GM19099 (cell line): ENCODE data around the gene DCXR.

ENCODE experiments used
- POLR2A ChIP-seq: IDR thresholded peaks from 3 replicates; pipeline ENCODE4 v1.6.1; 2011; ENCODE audit warnings: low read depth; ENCODE audit not compliant: insufficient read length; ENCODE audit errors: extremely low read depth

DCXR gene

GRCh38 chr17:81999976-82000802 is 37.3 kb downstream of the DCXR start:
- no peak for TF ChIP-seq POLR2A

GRCh38 chr17:81999587-81999975 is 37.9 kb downstream of the DCXR start:
- no peak for TF ChIP-seq POLR2A

DNA sequence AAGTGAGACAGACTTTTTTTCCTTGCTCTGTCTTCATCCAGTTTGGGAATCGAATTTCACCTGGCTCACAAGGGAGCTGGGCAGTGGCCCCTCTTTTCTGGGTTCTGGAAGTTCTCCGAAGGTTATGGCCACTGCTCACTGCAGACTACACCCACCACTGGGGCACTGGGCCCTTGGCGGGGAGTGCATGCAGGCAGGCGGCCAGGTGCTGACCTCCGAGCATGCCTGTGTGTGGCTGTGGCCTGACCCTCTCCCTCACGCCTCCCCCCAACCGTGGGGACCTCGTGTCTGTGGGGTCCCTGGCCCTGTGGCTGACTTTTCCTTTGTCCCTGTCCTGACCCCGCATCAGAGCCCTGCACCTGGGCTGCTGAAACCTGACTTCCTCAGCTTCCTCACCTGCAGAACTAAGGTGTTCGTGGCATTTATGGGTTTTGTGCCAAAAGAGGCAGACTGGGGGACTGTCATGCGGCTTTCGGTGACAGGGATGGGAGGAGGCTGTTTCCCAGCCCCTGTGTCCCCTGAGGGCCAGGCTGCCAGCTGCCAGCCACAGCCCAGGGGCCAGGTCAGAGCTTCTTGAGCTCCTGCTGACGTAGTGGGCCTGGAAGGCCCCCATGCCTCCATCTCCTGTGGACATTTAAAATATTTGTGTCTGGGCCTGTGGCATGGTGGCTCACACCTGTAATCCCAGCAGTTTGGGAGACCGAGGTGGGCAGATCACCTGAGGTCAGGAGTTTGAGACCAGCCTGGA is 38.6 kb downstream of the DCXR start:
- no peak for TF ChIP-seq POLR2A

DNA sequence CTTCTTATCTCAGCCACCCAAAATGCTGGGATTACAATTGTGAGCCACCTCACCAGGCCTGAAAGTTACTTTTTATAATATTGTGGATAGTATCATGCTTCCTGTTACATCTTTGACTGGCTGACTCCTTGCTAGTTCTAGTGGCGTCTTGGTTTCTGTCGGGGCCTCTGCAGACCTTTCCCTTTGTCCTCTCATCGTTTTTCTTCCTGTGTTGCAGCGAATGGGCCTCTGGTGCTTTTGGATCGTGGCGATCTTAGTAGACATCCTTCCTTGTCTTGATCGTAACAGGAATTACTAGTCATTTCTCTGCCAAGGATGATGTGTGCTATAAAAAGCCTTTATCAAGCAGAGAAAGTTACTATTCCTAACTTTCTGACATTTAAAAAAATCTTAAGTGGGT is 39.3 kb downstream of the DCXR start:
- no peak for TF ChIP-seq POLR2A

DNA sequence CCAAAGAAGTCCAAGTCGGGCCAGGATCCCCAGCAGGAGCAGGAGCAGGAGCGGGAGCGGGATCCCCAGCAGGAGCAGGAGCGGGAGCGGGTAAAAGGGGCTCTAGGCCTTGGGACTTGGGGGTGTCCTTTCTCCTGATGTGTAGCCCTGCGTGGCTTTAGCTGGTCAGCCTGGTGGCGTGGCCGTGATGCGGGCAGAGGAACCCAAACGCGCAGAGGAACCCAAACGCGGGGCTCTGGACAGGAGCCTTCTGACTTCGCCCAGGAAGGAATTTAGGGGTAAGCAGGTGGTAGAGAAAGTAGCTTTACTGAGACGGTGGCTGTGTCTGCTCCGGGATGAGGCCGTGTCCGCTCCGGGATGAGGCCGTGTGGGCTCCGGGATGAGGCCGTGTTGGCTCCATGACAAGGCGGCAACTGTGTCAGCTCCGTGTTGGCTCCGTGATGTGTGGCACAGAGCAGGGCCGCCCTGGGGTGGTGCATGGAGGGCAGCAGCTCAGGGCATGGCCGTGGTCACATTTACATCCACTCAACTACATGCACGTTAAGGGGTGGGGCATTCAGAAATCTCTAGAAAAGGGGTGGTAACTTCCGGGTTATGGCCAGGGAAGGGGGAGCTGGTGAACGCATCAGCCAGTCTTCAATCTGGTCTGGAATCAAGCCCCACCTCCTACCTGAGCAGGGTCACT is 40.6 kb downstream of the DCXR start:
- no peak for TF ChIP-seq POLR2A

- no peak for TF ChIP-seq POLR2A
These were observed 41.2 kb downstream of the DCXR start for GRCh38 chr17:81996232-81996756.

DNA sequence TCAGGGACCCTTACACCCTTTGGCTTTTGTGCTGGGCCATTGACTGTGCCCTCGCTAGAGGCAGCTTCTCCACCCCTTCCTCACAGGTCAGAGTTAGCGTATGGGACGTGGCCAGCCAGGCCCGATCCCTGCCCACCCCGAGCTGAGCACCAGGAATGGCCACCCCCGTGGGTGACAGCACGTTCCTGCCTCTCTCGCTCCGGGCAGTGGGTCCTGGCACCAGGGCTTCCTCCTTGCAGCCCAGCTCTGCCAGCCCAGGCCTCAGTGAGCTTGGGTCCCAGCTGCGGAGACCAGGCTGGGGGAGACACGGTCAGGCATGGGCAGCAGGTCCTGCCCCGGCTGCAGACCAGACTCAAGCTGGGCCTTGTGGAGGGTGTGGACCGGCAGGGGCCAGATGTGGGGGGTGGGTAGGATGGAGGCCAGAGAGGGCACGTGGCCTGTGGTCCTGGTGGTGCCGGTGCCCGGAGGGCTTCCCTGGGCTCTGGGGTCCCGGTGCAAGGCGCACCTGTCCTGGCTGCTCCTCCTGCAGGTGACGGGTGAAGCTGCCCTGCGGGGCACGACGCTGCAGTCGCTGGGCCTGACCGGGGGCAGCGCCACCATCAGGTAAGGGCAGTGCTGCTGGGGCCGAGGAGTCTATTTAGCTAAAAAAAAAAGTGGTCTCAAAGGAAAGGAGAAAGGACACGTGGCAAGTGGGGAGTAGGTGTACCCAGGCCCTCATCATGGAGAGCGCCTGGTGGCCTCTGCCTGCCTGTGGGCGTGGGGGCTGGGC is 41.9 kb downstream of the DCXR start:
- TF ChIP-seq POLR2A: no peak

DNA sequence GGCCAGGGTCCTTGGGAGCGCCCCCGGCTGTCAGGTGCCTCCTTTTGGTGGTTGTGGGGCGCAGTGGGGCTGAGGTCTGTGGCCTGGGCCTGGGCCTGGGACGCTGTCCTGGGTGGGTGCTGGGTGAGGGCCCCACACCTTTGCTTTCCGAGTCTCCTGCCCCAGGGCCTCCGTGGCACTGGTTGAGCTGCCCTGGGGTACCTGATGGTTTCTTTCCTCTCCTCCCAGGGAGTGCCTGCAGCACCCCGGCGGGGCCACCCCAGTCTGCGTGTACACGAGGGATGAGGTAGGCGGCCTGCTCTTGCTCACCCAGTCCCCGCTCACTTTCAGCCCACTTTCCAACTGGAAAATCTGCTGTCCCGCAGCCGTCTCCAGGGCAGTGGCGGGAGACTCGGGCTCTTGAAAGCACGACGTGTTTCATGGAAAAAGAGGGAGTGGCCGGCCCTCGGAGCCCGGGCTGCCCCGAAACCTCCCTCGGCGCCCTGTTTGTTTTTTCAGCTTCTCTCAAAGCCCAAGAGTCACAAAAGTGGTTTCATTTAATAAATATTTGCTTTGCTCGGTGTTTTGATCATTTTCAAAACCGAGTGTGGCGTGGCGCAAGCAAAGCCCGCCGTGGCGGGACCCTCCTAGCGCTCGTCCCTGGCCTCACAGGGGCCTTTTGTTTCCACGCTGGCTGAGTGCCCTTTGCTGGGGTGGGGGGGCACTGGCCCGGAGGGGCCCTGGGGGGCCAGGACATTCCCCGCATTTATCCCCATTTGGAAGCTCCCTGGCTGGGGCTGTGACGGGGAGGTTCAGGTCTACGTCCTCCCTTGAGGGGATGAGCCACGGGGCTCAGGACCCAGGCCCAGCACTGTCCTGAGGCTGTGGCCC is 42.7 kb downstream of the DCXR start:
- TF ChIP-seq POLR2A: no peak

DNA sequence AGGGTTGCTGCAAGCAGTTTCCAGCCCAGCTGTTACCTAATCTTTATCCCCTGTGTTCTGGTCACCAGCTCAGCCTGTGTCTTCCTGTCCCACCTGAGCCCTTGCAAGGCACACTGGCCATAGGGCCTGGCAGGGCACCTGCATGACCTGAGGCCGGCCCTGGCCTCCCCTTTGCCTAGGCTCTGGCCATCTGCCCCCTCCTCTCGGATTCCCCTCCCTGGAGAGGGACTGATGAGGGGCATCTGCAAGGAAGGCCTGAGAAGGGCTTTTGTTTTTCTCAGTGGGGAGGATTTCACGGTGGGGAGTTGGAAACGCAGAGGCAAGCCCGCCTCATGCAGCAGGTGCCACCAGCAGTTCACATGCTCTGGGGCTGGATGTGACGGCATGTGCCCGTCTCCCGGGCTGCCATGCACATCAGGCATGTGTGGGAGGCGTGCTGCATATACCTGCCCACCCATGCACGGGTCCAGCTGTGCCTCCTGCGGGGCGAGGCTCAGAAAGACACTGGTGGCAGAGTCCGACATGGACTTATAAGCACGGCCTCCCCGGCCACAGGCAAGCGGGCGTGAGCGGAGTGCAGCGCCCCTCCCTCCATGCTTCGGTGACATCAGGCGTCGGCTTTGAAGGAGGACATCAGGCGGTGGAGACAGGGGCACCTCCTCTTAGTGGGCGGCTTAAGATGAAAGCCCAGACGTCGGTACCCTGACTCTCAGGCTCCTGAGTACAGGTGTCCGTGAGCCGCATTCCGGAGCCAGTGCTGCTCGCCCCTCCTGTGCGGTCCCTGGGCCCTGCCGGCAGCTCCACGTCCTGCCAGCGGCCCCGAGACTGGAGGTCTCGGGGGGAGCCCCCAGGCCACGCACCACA is 43.5 kb downstream of the DCXR start:
- no peak for TF ChIP-seq POLR2A

- TF ChIP-seq POLR2A: no peak
These were observed 45.0 kb downstream of the DCXR start for GRCh38 chr17:81992306-81993102.

GRCh38 chr17:81991684-81992305 is 45.7 kb downstream of the DCXR start:
- no peak for TF ChIP-seq POLR2A
